Upper lobe of left lung (tissue), 4 donors: ENCODE data around the gene ADGRG3.

ENCODE experiments used
- POLR2A ChIP-seq, 4 donors: fragments of 450-650 bp; IDR thresholded peaks; one replicate each; pipeline ENCODE4 v1.5.1; 2016 to 2017; ENCODE audit warnings: antibody characterized with exemption in 4 of 4, mild to moderate bottlenecking in 2 of 4
- POLR2AphosphoS5 ChIP-seq, 2 donors: sonication (generic); formaldehyde crosslinking; IDR thresholded peaks; one replicate each; pipeline ENCODE4 v1.5.1; 2017; ENCODE audit warnings: antibody characterized with exemption in 2 of 2
- TF ChIP-seq, protein P1 (sequence below), 6 experiments: fragments of 450-650 bp in 4 of 6; fragments of 200-600 bp in 2 of 6; sonication (generic) in 2 of 6; IDR thresholded peaks; one replicate each; pipeline ENCODE4 v1.5.1; 2016 to 2019; ENCODE audit warnings: antibody characterized with exemption in 6 of 6

DNA sequence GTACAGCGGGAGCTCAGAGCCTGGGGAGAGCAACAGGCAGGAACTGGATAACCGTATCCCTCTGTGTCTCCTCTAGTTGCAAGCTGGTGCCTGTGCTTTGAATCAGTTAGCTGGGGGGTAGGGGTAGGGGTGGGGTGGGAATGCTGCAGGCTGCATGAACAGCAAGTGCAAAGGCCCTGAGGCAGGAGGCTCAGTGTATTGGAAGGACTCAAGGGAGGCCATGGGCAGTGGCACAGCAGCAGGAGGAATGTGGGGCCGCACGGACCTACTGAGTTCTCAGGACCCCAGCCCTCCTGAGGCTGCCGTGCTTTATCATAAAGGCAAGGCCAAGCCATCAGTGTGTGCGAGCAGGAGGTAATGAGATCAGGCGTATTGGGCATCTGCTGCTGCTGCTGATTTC lies 70.7 kb downstream of the ADGRG3 start:
- TF ChIP-seq POLR2A (IDR thresholded peaks at IDR 0.05) (no peak), POLR2AphosphoS5 (IDR thresholded peaks at IDR 0.05) (no peak)
- TF ChIP-seq, protein P1, sequence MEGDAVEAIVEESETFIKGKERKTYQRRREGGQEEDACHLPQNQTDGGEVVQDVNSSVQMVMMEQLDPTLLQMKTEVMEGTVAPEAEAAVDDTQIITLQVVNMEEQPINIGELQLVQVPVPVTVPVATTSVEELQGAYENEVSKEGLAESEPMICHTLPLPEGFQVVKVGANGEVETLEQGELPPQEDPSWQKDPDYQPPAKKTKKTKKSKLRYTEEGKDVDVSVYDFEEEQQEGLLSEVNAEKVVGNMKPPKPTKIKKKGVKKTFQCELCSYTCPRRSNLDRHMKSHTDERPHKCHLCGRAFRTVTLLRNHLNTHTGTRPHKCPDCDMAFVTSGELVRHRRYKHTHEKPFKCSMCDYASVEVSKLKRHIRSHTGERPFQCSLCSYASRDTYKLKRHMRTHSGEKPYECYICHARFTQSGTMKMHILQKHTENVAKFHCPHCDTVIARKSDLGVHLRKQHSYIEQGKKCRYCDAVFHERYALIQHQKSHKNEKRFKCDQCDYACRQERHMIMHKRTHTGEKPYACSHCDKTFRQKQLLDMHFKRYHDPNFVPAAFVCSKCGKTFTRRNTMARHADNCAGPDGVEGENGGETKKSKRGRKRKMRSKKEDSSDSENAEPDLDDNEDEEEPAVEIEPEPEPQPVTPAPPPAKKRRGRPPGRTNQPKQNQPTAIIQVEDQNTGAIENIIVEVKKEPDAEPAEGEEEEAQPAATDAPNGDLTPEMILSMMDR (IDR thresholded peaks at IDR 0.05): no peak
